NCI-H2029 treated with DMSO at 0.1 percent for 48 hours (cell line): ENCODE results near the gene SERAC1.
"Not testable (repeated sequence)": the region's sequence is repeated elsewhere in the genome, so short reads cannot be mapped to it uniquely, and the experiment has no call there.

Experiments
- DNase-seq: peaks from one replicate; lab custom pipeline; 2025; lab: John Stamatoyannopoulos, UW

Gene SERAC1

DNA sequence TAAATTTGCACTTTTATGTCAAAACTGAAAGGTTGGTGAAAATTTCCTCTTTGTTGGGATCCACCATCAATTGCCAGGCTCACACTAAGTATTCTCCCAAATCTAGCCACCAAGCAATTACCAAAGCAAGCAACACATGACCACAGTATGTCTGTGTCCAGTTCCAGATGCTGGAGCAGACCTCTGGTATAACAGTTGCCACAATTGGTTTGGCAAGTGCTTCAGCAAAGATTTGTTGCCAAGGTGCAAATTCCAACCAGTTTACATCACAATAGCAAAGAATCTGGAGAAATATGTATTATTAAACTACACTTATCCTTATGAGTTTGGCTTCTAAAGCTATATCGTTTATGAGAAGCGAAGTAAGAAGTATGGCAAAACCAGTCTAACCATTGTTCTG lies 6.5 kb upstream of the SERAC1 start:
- no peak for DNase-seq

DNA sequence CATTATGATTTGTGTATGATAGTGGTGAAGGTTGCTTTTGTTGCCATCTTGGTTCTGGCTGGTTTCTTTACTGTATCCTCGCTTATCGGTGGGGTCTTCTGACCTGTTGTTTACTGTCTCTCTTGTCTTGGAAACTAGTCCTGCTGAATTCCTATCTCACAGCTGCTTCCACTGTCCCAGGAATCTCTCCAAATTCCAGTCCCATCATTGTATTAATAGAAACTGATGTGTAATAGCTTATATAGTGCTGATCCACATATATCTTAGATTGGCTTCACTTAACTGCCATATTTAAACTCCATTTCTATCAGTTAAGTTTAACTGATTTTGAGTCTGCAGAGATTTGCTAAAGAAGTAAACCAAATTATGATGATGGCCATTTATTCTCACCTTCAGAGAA lies 6.0 kb upstream of the SERAC1 start:
- DNase-seq: no peak

DNA sequence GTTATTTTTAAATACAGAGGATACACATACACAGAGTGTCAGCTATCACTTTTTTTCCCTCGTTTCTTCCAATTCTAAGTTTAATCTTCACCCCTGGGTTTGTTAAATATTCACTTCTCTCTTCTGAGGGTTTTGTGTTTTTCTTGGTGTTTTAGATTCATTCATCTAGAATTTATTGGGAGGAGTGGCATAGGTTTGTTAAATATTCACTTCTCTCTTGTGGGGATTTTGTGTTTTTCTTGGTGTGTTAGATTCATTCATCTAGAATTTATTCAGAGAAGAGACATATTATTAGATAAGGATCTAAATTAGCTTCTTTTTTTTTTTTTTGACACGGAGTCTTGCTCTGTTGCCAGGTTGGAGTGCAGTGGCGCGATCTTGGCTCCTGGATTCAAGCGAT lies 3.9 kb upstream of the SERAC1 start:
- no peak for DNase-seq

DNA sequence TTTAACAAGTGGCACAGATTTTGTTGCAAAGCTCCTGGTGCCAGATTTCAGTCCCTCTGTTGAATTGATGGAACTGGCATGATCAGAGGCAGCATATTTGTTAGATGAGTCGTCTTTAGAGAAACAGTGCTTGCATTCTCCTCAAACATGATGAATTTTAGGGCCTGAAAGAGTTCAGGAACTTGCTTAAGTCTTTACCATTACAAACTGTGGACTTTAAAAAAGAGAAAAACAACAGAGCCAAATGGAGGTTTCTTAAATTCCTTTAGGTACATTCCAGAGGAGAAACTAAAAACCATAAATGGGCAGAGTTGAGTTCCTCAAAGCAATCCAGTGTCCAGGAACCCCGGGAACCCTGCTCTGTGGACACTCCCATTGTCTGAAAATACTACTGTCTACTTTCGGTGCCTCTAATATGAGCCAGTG lies 2.6 kb upstream of the SERAC1 start:
- DNase-seq: no peak

DNA sequence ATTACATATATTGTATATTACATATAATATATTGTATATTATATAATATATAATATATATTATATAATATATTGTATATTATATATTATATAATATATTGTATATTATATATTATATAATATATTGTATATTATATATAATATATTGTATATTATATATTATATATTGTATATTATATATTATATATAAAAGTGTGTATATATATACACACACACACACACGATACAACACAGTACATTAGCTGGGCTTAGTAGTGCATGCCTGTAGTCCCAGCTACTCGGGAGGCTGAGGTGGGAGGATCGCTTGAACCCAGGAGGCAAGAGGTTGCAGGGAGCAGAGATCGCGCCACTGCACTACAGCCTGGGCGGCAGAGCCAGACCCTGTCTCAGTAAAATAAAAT lies 1.6 kb upstream of the SERAC1 start:
- DNase-seq: not testable (repeated sequence)

DNA sequence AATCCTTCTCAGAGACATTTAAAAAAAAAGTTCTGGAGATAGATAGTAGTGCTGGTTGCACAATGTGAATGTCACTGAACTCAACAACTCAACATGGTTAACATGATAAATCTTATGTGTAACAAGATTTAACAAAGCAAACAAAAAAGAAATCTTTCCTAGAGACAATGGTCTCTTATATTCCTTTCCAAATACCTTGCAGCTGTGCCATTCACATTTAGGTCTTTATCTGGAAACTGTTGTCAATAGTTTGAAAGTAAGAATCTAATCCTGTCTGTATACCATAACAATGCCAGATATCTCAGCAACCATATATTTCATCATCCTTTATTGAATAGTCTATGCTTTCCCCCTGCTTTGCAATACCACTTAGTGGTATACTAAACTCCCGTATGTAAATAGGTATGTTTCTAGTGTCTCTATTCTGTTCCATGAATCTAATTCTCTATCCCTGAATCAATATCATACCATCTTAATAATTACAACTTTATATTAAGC lies 2.1 kb downstream of the SERAC1 start:
- DNase-seq: no peak

DNA sequence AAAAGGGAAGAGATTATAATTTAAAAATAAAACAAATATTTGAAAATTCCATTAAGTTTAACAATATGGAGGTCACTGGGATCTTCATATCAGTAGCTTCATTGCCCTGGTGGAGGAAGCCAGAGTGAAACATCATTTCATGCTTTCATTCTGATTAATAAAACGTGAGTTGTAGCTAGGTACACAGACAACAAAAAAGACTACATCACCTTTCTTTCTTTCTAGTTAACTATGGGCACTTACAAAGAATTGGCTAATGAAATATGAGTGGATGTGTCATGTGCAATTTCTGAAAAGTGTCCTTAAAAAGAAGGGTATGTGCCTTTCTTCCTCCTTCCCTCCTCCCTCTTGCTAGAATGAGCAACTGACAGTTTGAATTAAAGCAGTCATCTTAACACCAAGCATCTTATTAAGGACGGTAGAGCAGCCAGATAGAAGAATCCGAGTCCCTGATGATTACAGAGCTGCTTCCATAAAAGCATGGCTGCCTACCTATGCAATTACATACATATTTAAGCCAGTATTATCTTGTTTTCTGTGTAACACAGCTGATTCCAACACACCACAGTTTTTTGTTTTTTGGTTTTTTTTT lies 3.4 kb downstream of the SERAC1 start:
- DNase-seq: no peak

DNA sequence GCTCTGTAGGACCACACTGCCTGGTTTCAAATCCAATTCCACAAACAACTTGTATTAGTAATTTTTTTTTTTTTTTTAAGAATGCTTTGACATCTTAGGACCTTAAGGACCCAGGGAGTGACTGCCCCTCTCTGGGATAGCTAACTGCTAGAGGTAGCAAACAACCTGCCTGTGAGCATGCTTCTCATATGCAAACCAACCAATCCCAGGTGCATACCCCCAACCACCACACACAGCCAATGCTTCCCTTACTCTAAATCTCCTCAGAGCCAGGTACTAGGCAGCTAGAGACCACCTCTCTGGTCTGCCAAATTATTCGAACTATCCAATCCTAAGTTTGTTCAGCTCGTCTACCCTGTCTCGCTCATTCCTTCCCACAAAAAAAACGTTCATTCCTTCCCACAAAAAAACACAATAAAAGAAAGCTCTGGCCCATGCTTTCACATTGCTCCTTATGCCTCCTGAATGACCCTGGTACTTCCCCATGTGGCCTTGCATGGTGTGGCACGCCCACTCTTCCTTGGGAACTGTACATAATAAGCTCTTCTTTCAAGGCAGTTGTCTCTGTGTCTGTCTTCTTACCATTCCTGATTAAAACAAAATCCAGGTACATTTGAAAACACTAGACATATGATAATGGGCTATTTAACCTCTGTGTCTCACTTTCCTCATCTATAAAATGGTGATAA lies 6.4 kb downstream of the SERAC1 start:
- DNase-seq: no peak

DNA sequence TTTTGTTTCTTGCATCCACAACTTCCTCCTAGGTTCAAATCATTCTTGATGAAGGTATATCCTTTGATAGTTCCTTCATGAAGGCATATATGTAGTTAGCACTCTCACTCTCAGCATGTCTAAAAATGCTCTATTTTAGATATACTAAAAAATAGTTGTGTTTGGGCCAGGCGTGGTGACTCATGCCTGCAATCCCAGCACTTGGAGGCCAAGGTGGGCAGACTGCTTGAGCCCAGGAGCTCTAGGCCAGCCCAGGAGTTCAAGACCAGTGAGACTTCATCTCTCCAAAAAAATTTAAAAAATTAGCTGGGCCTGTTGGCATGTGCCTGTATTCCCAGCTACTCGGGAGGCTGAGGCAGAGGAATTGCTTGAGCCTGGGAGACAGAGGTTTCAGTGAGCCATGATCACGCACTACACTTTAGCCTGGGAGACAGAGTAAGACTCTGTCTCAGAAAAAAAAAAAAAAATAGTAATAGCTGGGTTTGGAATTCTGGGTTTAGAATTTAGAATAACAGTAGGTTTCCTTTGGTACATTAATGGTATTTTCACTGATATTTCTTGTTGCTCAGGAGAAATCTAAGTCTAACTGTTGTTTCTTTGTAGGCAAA lies 7.0 kb downstream of the SERAC1 start:
- no peak for DNase-seq

DNA sequence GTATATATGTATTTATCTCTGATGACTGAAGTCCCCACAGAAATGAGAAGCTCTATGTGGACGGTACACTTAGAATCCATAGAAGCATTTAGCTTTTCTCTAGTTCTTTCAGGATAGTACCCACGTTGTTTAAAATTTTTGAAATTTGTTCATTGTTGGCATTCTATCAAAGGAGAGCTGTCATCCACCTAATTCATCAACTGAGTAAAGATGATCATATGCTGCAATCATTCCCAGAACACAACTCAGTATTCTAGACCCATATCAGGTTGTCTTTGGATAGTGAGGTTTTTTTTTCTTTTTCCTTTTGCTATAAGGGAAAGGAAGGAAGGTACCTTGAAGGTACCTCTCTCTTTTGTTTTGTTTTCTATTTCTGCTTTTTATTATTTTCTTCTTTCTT lies 9.3 kb downstream of the SERAC1 start:
- no peak for DNase-seq

DNA sequence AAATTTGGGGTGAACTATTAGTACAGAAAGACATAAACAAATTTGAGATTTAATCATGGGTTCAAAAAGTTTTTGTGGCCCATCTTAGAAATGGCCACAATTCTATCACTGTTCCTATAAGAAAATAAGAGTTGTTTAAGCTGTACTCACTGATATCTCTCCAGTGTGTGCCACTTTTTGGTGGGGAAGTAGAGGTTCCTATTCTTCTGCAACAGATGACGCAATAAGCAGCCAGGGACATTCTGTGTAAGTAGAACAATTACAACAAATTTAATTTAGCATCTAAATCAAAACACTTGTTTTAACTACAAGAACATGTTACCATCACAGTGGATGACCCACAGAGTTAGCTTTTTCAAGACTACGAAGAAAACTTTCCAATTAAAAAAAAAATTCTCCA lies 9.9 kb downstream of the SERAC1 start:
- no peak for DNase-seq

DNA sequence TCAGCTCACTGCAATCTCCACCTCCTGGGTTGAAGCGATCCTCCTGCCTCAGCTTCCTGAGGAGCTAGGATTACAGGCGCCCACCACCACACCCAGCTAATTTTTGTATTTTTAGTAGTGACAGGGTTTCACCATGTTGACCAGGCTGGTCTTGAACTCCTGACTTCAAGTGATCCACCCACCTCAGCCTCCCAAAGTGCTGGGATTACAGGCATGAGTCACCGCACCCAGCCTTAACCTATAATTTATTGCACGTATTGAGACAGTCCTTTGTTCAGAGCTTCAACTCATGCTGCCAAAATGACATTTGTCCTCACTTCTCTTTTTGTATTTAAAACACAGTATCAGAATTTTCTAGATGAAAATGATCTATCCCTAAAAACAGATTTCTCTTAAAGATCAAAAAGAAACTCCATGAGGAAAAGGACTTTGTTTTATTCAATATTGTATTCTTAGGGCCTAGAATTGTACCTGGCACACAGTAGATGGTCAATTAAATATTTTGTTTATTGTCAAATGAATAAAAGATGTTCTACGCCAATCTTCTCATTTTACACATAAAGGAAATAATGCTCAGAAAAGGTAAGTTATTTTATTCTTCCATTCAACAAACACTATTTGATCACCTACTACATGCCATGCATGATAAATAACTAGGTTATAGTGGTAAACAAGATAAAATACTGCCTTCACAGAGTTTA lies 10.8 kb downstream of the SERAC1 start:
- no peak for DNase-seq

DNA sequence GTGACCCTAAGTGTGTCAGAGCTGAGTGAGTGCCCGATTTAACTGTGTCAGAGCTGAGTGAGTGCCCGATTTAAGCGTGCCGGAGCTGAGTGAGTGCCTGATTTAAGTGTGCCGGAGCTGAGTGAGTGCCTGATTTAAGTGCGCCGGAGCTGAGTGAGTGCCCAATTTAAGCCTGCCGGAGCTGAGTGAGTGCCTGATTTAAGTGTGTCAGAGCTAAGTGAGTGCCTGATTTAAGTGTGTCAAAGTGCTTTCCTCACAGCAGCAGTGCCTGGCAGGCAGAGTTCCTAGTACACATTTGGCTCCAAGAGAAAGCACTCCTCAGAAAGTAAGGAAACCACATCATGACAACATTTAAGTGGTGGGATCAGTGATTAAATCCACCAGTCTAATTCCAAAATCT lies 13.2 kb downstream of the SERAC1 start:
- no peak for DNase-seq

DNA sequence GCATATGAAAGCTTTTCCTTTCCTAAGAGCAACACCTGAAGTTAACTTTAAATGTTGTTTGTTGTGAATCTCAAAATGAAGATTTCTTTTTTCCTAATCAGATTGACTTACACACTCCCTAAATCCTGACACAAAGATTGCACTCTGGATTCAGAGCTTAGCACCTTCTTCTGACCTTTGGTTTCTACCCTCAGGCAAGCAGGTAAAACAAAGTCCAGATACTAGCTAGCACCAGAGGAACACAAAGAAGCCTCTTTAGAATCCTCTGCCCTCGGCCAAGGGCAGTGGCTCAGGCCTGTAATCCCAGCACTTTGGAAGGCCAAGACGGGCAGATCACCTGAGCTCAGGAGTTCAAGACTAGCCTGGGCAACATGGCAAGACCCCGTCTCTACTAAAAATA lies 14.5 kb downstream of the SERAC1 start:
- no peak for DNase-seq

DNA sequence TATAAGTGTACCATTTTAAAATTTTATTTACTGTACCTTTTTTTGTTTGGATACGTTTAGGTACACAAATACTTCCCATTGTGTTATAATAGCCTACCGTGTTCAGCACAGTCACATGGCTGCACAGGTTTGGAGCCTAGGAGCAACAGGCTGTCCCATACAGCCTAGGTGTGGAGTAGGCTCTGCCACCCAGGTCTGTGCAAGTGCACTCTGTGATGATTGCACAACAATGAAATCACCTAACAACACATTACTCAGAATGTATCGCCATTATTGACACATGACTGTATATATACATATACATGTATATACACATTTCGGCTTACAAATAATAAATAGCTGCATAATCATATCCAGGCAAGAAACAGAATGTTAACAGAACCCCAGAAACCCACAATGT lies 15.4 kb downstream of the SERAC1 start:
- no peak for DNase-seq

DNA sequence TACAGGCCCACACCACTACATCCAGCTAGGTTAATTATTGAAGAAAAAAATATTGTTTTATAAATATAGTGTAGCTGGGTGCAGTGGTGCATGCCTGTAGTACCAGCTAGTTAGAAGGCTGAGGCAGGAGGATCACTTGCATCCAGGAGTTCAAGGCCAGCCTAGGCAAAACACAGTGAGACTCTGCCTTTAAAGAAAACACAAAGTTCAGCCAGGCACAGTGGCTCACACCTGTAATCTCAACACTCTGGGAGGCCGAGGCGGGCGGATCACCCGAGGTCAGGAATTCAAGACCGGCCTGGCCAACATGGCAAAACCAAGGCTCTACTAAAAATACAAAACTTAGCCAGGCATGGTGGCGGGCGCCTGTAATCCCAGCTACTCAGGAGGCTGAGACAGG lies 16.0 kb downstream of the SERAC1 start:
- DNase-seq: not testable (repeated sequence)

DNA sequence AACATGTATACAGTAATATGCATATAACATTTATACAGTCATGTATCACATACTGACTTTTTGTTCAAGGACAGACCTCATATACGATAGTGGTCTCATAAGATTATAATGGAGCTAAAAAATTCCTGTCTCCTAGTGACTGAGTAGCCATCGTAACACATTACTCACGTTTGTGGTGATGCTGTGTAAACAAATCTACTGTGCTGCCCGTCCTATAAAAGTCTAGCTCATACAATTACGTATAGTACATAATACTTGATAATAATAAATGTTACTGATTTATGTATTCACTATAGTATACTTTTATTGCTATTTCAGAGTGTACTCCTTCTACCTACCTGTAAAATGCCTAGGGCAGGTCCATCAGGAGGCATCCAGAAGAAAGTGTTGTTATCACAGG lies 17.4 kb downstream of the SERAC1 start:
- DNase-seq: no peak

DNA sequence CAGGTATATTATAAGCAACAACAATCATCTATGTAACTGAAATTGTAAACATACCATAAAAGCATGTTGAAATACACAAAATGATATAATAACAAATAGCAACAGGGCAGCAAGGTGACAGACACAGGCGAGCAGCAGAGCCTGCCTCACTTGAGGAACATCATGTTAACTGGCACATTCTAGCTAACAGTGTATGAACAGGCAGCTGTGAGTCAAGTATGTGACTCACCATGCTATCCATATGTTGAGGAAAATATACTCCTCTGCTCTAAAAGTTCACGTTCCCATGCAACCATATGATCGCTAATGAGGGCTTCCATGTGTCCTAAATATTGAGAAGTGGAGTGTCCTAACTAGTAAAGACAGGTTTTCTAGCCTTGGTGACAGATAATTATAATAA lies 18.4 kb downstream of the SERAC1 start:
- DNase-seq: no peak

DNA sequence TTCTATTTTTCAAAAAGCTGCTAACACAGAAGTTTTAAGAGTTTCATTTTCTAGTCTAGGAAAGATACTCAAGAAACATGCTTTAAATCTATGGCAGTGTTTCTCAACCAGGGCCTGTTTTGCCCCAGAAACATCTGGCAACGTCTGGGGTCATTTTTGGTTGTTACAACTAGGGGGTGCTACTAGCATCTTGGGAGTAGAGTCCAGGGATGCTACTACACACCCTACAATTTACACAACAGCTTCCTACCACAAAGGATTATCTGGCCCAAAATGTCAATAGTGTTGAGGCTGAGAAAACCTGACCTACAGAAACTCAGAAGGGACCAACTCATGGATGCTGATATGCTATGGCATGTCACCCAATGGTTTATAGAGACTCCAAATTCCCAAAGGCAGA lies 24.4 kb downstream of the SERAC1 start:
- DNase-seq: no peak

DNA sequence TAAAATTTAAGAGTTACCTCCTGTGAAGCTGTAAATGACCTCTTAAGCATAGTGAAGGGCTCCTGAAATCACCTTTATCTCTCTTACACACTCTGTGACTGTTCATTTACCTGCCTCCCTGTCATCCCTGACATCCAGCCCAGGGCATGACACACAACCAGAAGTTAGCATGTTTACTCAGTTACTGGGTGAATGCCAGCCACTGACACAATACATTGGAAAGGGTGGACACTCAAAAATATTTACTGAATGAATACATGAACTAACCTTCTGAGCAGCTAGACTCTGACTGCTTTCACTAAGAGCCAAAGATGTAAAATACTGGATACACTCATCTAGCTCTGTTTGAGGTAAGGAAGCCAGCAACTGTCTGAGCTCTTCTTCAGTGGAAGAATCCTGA lies 25.3 kb downstream of the SERAC1 start:
- peak; percentile 67 for DNase-seq

DNA sequence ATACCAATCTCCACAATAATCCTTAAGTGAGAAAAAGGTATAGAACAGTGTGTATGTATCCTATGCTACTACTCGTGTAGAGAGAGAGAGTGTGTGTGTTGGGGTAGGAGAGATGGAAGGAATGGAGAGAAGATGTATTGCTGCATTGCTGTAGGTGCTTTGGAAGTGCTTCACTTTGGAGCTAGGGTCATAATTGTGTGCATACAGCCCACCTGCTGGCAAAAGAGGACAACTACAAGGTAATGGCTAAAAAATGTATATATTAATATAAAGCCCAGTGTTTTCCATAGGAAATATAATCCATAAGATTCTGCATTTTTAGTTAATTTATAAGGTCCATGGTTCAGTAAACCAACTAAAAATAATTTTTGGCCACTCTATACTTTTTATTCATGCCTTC lies 36.1 kb downstream of the SERAC1 start:
- DNase-seq: no peak

DNA sequence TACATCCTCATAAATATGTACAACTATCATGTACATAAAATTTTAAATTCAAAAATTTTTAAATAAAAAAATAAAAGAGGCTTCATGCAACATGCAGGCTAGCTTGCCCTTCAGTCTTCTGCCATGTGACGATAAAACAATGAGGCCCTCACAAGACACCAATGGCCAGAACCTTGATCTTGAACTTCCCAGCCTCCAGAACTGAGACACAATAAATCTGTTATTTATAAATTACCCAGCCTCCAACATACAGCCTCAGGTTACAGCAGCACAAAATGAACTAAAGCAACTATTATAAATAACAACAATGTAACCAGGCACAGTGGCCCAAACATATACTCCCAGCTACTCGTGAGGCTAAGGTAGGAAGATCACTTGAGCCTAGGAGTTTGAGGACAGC lies 42.8 kb downstream of the SERAC1 start:
- DNase-seq: no peak

DNA sequence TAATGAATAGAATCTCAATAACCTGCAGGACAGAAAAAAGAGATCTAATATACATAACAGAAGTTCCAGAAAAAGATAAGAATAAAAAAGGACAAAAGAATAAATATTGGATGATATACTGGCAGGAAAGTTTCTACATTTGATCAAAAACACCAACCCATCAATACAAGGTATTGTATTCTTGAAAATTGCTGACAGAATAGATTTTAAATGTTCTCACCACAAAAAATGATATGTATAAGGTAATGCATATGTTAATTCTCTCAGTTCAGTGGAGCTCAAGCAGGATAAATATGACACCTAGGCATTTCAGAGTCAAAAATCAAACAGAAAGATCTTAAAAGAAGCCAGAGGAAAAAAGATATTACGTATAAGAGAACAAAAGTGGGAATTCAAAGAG lies 43.8 kb downstream of the SERAC1 start:
- DNase-seq: no peak
